Measurements from ENCODE around the gene NRP2. TPM values are rescaled to one million over a fixed set of nuclear protein-coding genes. Genes with fewer than 3 reads are reported as not detected.

Gene NRP2
- total RNA-seq, 2 donors from 2014 or later, result 2.5 to 2.6 TPM

DNA sequence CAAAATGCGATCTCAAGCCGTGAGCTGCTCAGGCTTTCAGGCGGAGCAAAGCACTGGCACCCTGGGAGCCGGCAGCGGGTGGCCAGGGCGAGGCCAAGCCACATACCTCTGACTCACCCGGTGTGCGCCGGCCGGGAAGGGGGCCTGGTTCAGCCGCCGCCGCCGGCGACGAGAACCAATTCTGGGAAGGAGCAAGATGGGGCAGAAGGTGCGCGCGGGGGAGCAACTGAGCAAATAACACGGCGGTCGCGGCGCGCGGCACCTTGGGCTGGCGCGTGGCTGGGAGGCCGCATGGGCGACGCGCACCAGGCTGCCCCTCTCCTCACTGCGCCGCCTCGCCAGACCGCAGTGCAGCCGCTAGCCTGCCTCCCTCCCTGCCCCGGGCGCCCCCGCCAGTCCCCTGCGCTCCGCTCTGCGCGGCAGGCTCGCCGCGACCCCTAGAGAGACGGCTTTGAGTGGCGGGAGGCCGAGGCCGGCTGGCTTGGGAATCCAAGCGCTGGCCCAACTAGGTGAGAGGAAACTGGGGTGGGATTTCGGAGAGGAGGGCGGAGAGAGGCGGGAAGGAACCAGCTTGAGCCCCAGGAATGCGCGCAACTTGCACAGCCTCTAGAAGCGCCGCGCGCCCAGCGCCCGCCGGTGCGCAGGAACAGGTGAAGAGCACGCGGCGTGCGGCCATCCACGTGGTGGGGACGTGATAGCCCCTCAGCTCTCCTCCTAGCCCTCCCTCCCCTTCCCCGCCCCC is 3.2 kb downstream of the NRP2 start:
- H3K27ac Mint-ChIP-seq, result no peak overlapping the region
- H3K36me3 Mint-ChIP-seq (ENCODE audit: insufficient read depth in 2 of 2), result no peaks in the 10 kb centered on the region
- DNase-seq (peak; percentile 16 to 18), ATAC-seq (replicated peaks in 1 of 2) (peak; percentile 34 to 38)
- H3K9me3 Mint-ChIP-seq, result no peaks in the 10 kb centered on the region
- H3K4me1 Mint-ChIP-seq (ENCODE audit: low read depth), result peaks cover 42% of the 10 kb centered on the region
- peak overlapping the region; percentile 79 to 83 for H3K4me3 Mint-ChIP-seq
- H3K27me3 Mint-ChIP-seq (ENCODE audit: low read depth), result peaks cover 77% of the 10 kb centered on the region

DNA sequence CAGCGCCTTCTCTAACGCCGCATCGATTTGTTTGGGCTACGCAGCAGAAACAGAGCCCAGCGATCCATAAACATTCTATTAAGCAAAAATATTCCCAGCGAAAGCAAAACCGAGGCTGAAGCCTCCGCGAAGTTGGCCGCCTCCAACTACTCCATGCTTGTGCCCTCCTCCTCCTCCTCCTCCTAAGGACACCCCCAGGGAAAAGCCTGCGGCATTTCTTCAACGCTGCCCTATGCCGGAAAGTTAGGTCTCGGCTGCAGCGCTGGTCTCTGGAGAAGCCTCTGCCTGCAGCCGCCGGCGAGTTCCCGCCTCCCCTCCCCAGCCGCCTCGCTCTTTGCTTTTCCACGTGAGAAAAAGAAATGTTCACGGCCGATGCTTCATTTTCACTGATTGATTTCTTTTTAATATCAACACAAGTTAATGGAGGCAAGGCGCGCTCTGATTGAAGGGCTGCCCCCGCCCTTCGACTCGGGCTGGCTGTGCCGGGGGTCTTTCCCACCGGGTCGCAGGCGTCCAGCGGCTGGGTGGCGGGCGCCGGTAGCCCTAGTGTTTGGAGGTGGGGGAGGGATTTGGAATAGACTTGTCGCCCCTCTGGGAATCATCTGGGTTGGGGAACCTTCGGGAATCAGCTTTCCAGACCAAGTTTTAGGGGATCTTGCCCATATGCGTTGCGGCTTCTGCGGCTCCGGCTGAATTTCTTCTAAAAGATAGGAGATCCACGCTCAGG is 3.9 kb downstream of the NRP2 start:
- no peak overlapping the region for H3K27ac Mint-ChIP-seq
- H3K4me1 Mint-ChIP-seq (ENCODE audit: low read depth), result peaks cover 42% of the 10 kb centered on the region
- ATAC-seq (replicated peaks in 1 of 2), result no peak
- no peaks in the 10 kb centered on the region for H3K36me3 Mint-ChIP-seq (ENCODE audit: insufficient read depth in 2 of 2)
- DNase-seq, result peak in 1 of 2 donors; percentile 17
- peaks cover 76% of the 10 kb centered on the region for H3K27me3 Mint-ChIP-seq (ENCODE audit: low read depth)
- peak overlapping the region; percentile 79 to 83 for H3K4me3 Mint-ChIP-seq
- H3K9me3 Mint-ChIP-seq, result no peaks in the 10 kb centered on the region

DNA sequence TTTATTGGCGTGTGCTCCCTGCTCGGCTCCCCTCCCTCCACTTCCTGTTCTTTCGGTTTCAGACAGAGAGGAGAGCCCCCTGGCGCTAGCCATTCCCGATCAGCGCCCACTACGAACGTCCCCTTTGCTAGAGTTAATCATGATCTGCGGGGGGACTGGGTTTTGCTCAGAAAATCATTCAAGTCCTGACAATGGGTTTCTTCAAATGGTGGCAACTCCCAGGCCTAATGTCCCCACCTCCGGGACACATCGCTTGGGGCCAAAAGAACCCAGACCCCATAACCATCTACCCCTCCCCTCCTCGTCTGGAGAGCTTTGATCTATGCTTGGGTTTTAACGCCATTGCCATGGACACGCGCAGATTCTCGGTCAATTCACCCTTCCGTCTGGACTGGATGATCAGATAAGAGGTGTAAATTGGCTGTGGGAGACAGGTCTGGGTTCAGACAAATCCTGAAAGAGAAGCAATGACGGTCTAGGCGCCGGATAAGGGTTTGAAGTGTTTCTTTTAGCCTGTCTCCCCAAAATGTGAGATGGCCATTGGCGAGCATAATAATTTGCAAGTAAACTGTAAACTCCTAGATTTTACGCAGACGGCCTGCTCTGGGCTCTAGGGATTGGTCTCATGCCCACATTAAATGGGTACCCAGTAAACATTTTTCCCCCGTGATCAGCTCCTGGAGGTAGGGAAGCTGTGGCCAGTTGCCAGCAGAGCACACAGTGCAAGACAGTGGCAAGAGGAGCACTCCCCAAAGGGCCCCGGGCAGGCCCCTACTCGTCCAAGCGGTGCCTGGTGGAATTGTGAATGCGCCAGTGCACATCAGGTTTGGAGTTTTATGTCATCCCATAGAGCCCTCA is 4.7 kb downstream of the NRP2 start:
- Mint-ChIP-seq H3K27me3 (ENCODE audit: low read depth) (peaks cover 72% of the 10 kb centered on the region), H3K4me3 (peak overlapping the region; percentile 79 to 83), H3K36me3 (ENCODE audit: insufficient read depth in 2 of 2) (no peaks in the 10 kb centered on the region), H3K27ac (no peak overlapping the region), H3K9me3 (no peaks in the 10 kb centered on the region), H3K4me1 (ENCODE audit: low read depth) (peaks cover 37% of the 10 kb centered on the region)
- DNase-seq (no peak), ATAC-seq (replicated peaks in 1 of 2) (no peak)

DNA sequence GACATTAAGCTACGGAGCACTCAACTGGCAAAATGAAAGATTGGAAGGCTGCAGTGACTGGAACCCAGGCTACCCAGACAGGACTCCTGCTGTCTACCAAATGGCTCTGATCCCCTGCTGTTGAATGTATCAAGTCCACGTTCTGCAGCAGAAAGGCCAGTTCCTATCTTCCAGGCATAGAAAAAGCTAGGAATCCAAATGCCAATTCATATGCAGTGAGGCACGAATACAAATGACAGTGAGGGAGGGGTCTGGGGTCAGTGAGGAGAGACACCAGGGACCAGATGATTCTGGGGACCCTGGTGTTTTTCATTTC is 5.3 kb downstream of the NRP2 start:
- ATAC-seq (replicated peaks in 1 of 2), result no peak
- Mint-ChIP-seq H3K4me1 (ENCODE audit: low read depth) (peaks cover 37% of the 10 kb centered on the region), H3K9me3 (no peaks in the 10 kb centered on the region), H3K36me3 (ENCODE audit: insufficient read depth in 2 of 2) (no peaks in the 10 kb centered on the region), H3K27me3 (ENCODE audit: low read depth) (peaks cover 75% of the 10 kb centered on the region), H3K4me3 (no peak overlapping the region), H3K27ac (no peak overlapping the region)
- no peak for DNase-seq

DNA sequence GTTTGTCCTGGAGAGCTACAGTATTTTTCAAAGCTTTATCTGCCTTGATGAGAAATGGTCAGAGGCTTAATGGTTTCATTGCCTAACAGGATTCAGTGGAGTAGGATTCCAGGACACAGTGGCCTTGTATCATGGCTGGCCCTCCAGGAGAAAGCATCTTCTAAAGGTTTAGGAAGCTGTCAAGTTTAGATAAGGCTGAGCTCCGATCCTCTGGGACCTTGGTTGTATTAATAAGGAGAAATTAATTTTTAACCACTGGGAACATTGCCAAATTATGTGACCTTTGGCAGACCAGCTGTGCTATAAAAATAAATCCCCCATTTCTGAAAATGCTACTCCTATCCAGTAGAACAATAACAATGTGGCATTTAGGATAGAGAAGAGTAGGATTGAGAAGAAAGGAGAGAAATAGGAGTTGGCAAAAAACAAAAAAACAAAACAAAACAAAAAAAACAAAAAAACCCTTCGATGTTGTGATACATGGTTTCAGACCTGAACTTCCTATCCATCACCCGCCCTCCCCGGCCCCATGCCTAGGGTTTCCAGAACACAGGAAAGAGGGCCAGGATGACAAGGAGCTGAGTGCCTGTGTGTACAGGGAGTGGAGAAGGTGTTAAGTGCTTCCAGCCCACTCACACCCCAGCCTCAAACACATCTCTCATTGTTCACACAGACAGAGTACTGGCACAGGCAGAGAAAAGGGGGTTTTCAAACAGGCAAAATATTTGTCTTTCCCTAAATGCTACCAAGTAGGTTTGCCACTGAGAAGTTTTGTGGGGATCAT is 6.3 kb downstream of the NRP2 start:
- ATAC-seq (replicated peaks in 1 of 2) (no peak), DNase-seq (no peak)
- H3K27ac Mint-ChIP-seq, result no peak overlapping the region
- H3K4me1 Mint-ChIP-seq (ENCODE audit: low read depth), result peaks cover 27% of the 10 kb centered on the region
- H3K27me3 Mint-ChIP-seq (ENCODE audit: low read depth), result peaks cover 68% of the 10 kb centered on the region
- no peaks in the 10 kb centered on the region for H3K36me3 Mint-ChIP-seq (ENCODE audit: insufficient read depth in 2 of 2)
- no peak overlapping the region for H3K4me3 Mint-ChIP-seq
- no peaks in the 10 kb centered on the region for H3K9me3 Mint-ChIP-seq

DNA sequence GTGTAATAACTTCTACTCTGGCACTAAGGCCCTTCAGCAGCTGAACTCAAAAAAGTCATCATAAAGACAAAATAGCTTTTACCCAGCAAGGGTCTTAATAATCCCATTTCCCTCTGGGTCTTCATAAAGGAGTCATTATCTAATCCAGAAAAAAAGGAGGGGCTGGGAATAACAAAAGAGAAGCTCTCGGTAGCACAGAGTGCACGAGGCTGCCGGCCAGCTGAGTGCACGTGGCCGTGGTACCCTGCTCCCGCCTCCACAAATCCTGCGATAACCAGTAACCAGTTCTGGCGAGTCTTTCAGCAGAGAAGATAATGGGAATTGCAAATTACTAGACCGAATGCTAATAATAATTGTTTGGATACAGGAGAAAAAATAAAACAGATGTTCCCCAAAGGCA is 7.5 kb downstream of the NRP2 start:
- Mint-ChIP-seq H3K36me3 (ENCODE audit: insufficient read depth in 2 of 2) (no peaks in the 10 kb centered on the region), H3K27me3 (ENCODE audit: low read depth) (peaks cover 63% of the 10 kb centered on the region), H3K4me3 (no peak overlapping the region), H3K4me1 (ENCODE audit: low read depth) (peaks cover 18% of the 10 kb centered on the region), H3K27ac (no peak overlapping the region), H3K9me3 (no peaks in the 10 kb centered on the region)
- DNase-seq, result no peak
- ATAC-seq (replicated peaks in 1 of 2), result no peak

DNA sequence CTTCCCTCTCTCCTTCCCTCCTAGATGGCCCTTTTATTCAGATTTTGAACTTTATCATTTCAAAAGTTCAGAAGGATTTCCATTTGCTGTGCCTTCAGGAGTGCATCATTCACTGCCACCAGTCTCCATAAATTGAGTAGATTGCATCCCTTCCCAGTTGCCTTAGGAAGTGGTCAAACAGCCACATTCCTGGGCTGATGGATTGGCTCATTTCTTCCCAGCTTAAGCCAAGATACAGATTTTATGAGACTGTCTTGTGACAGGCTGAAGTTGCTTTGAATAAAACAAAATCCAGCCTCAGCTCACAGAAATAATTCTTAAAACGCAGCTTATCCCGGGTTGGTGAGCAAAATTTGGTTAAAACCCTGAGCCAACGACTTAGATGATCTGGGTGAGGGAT is 9.8 kb downstream of the NRP2 start:
- H3K9me3 Mint-ChIP-seq, result no peaks in the 10 kb centered on the region
- H3K36me3 Mint-ChIP-seq (ENCODE audit: insufficient read depth in 2 of 2), result no peaks in the 10 kb centered on the region
- H3K27me3 Mint-ChIP-seq (ENCODE audit: low read depth), result peaks cover 53% of the 10 kb centered on the region
- DNase-seq (no peak), ATAC-seq (replicated peaks in 1 of 2) (no peak)
- H3K4me1 Mint-ChIP-seq (ENCODE audit: low read depth), result no peaks in the 10 kb centered on the region
- no peak overlapping the region for H3K27ac Mint-ChIP-seq
- H3K4me3 Mint-ChIP-seq, result no peak overlapping the region

DNA sequence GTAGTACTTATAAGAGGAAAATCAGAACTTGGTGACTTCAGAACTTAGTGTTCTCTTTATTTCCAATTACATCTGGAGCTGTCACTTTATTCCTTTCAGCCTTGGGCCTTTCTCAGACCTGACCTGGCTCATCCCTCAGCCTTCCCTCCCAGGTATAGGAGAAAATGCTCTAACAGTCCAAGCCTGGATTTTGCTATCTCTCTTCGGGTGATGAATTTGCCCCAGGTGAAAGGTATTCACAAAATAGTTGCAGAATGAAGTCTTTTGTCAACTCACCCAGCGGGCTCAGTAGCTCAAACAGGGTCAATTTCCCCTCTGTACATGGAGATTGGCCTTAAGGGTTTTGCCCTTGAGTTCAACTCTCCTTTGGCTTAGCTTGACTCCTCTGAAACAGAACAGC is 12.0 kb downstream of the NRP2 start:
- DNase-seq (no peak), ATAC-seq (replicated peaks in 1 of 2) (no peak)
- no peaks in the 10 kb centered on the region for H3K4me1 Mint-ChIP-seq (ENCODE audit: low read depth)
- no peak overlapping the region for H3K27ac Mint-ChIP-seq
- H3K4me3 Mint-ChIP-seq, result no peak overlapping the region
- H3K27me3 Mint-ChIP-seq (ENCODE audit: low read depth), result peaks cover 37% of the 10 kb centered on the region
- no peaks in the 10 kb centered on the region for H3K9me3 Mint-ChIP-seq
- H3K36me3 Mint-ChIP-seq (ENCODE audit: insufficient read depth in 2 of 2), result no peaks in the 10 kb centered on the region

DNA sequence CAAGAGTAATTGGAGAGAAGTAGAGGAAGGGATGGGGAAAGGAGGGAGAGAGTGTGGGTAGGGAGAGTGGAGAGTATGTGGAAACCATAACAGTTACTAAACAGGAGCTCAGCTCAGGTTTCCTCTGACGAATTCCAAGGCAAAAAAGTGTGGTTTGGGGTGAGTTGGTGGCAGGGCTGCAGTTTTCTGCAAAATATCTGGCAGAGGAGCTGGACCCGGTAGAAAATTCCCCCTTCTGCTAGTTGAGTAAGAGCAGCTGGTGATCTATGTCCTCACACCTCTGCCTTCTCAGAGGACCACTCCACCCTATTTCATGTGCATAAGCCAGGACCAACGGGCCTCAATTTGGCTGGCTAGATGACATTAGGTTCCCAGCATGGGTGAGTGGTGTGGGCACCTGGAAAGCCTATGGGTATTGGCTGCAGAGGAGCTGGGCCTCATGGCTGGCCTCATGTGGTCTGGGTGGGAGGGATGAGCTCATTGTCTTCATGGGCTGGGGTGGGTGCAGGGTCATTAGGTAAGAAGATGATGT is 13.2 kb downstream of the NRP2 start:
- no peak for ATAC-seq (replicated peaks in 1 of 2)
- no peak overlapping the region for H3K4me3 Mint-ChIP-seq
- H3K36me3 Mint-ChIP-seq (ENCODE audit: insufficient read depth in 2 of 2), result no peaks in the 10 kb centered on the region
- H3K9me3 Mint-ChIP-seq, result no peaks in the 10 kb centered on the region
- H3K27ac Mint-ChIP-seq, result no peak overlapping the region
- peaks cover 29% of the 10 kb centered on the region for H3K27me3 Mint-ChIP-seq (ENCODE audit: low read depth)
- H3K4me1 Mint-ChIP-seq (ENCODE audit: low read depth), result peaks cover 10% of the 10 kb centered on the region
- no peak for DNase-seq

DNA sequence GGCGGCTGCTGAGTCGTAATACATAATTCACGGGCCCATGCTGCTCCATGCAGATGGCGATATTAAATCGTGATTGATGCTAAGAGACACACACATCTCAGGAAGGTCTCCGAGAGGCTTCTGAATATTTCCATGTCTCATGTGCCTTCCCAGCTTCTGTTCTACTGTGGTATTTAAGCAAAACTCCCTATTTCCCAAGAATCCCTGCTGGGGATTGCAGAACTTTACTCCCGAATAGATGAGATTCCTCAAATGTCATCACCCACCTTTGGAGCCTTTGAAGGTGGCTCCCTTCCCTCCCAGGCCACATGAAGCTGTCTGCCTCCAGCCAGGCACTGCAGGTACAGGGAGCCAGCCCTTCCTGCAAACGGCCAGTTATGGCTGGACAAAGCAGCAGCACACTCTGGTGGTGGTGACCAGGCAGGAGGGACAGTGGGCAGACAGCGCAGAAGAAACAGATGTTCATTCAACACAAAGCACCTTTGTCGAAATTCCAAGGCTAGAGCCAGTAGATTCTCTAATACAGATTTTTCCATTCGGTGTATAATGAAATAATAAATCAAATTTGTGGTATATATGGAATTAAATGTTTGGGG is 14.1 kb downstream of the NRP2 start:
- DNase-seq (no peak), ATAC-seq (replicated peaks in 1 of 2) (no peak)
- Mint-ChIP-seq H3K27me3 (ENCODE audit: low read depth) (peaks cover 22% of the 10 kb centered on the region), H3K27ac (no peak overlapping the region), H3K4me3 (no peak overlapping the region), H3K36me3 (ENCODE audit: insufficient read depth in 2 of 2) (no peaks in the 10 kb centered on the region), H3K9me3 (no peaks in the 10 kb centered on the region), H3K4me1 (ENCODE audit: low read depth) (peaks cover 15% of the 10 kb centered on the region)

DNA sequence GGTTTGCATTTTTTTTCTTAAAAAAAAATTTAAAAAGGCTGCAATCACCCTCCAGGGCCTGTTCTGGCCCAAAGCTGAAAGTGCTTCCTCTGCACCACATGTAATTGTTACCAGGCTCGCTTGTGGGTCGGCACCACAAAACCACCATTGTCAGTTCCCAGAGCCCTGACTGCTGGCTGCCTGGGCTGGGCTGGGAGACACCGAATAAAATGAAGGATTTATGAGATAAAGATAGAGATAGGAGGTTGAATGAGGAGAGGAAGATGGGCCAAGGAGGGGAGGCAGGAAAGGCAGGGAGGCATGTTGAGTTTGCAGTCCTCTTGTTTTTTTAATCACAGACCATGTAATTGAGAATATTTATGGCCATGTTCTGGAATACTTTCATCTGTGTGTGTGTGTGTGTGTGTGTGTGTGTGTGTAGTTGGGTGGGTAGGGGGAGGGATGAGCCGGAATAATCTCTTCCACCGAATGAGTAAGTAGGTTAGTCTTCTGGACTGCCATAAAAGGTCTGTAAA is 14.7 kb downstream of the NRP2 start:
- Mint-ChIP-seq H3K27ac (no peak overlapping the region), H3K4me1 (ENCODE audit: low read depth) (peaks cover 15% of the 10 kb centered on the region), H3K36me3 (ENCODE audit: insufficient read depth in 2 of 2) (no peaks in the 10 kb centered on the region), H3K9me3 (no peaks in the 10 kb centered on the region), H3K27me3 (ENCODE audit: low read depth) (peaks cover 20% of the 10 kb centered on the region), H3K4me3 (no peak overlapping the region)
- ATAC-seq (replicated peaks in 1 of 2) (no peak), DNase-seq (no peak)

Data from activated T-cell treated with anti-CD3 and anti-CD28 coated beads, Interleukin-2, amount 50 U/mL, for 72 hours (primary cell).